Measurements from ENCODE around the gene LIN7A. TPM values are rescaled to one million over a fixed set of nuclear protein-coding genes. Genes with fewer than 3 reads are reported as not detected.

The LIN7A gene
- total and polyA plus RNA-seq, 2 of the 8 experiments (the other 6 are each of a cell fraction or from before 2014, with no cell fraction given): 5.8 to 22.0 TPM

DNA sequence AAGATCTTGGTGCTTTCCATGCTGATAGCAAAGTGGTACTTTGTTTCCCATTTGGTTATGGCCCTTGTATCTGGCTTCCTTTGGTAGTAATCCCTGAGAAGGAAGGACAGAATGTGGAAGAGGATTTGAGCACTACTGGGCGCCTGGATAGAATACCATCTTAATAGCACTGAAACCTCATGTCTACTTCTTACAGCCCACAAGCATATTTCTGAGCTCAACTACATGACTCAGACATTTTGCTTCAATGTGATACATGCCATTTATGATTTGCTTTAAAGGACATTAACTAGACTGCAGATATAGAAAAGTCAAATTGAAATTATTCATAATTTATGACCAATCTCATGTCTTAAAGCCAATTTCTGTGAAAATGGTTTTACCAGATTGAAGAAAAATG is 80.4 kb downstream of the LIN7A start (continued):
- TF ChIP-seq EZH2 (IDR thresholded peaks at IDR 0.05; ENCODE audit: low read depth, low read length, severe bottlenecking): no peak
